ENCODE results near the gene EXOSC5.
"Not testable (repeated sequence)": the region's sequence is repeated elsewhere in the genome, so short reads cannot be mapped to it uniquely, and the experiment has no call there.

EXOSC5 gene

DNA sequence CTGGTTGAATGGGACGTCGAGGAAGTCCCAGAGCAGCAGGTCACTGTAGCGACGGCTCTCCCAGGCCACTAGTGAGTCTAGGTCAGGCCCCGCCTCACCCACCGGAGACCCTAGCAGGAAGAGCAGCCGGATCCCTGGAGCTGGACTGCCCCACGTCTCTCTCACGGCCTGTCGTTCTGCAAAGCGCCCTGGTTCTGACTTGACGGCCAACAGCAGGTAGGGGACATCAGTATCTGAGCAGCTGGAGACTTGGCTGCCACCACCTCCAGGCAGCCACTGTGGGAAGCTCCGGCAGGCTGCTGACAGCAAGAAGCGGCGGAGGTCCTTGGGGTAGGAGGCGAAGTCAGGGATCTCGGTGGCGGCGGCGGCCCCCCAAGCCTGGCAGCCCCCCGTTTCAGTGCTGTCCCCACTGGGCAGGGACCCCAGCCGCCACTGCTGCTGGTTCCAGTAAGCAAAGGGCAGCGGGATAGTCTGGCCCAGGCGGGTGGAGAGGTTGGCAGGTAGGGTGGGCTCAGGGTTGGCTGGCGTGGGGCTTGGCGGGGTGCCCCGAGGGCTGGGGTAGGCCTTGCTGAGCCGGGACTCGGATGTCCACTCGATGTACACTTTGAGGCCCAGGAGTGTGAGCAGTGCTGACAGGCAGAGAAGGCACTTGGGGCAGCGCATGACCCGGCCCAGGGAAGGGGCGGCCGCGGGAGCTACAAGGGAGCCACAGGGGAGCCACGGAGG lies 29.1 kb upstream of the EXOSC5 start:
- no peak for DNase-seq

DNA sequence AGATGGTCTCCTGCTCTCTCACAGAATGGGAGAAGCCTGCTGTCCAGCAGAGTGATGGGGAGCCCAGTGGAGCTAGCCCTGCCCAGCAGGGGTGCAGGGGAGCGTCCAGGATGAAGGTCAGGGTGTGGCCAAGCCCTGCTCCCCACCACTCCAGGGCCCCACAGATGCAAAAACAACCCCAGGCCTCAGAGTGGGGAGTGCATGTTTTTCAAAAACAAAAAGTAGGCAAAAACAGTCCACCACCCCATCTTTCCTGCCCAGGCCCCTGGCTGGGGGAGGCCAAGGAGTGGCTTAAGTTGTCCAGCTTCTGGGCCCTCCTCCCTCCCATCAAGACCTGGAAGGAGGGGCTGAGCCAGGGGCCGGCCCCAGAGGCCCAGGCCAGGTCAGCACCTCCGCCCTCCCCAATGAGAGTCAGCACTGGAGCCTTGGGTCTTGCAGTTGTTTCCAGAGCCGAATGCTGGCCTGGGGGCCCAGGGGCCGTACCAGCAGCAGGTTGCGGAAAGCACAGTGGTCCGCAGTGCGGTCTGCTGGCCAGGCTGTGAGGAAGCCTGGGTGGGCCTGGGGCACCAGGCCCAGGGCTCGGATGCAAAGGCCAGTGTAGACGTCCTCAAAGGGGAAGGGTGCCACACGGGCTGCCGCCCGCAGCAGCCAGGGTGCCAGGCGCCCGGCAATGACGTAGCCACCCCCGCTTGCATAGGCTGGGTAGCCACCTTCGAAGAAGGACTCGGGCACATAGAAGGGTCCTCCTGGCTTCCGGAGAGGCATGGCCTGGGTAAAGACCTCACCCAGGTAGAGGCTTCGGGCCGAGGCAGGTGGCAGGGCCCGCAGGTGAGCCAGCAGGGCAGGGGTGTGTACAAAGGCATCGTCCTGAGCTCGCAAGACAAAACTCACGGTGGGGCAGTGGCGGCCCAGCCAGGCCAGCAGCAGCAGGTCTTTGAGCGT lies 28.3 kb upstream of the EXOSC5 start:
- no peak for DNase-seq

DNA sequence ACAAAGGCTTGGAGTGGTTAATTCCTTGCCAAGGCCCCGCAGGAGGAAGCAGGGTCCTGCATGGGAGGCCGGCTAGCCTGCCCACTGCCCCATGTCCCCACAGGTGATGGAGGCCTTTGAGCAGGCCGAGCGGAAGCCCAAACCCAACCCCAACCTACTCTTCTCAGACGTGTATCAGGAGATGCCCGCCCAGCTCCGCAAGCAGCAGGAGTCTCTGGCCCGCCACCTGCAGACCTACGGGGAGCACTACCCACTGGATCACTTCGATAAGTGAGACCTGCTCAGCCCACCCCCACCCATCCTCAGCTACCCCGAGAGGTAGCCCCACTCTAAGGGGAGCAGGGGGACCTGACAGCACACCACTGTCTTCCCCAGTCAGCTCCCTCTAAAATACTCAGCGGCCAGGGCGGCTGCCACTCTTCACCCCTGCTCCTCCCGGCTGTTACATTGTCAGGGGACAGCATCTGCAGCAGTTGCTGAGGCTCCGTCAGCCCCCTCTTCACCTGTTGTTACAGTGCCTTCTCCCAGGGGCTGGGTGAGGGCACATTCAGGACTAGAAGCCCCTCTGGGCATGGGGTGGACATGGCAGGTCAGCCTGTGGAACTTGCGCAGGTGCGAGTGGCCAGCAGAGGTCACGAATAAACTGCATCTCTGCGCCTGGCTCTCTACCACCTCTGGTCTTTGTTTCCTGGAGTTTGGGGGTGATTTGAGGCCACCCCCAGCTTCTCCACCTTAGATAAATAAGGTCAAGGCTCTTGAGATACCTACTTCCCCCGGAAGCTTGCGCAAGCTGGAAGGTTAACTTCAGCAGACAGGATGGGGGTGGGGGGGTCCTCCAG lies 27.4 kb upstream of the EXOSC5 start:
- peak in 1 of 2 donors; percentile 7 for DNase-seq

DNA sequence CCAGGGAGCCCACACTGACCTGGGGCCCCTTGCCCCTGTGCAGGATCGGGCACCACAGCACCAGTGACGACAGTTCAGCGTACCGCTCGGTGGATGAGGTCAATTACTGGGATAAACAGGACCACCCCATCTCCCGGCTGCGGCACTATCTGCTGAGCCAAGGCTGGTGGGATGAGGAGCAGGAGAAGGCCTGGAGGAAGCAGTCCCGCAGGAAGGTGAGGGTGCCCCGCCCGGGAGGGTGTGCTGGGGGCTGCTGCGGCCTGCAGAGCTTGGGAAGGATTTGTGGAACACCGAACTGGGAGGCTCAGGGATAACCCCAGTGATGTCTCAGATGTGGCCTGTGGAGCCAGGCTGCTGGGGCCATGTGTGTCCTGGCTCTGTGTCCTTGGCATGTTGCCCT lies 25.8 kb upstream of the EXOSC5 start:
- no peak for DNase-seq

DNA sequence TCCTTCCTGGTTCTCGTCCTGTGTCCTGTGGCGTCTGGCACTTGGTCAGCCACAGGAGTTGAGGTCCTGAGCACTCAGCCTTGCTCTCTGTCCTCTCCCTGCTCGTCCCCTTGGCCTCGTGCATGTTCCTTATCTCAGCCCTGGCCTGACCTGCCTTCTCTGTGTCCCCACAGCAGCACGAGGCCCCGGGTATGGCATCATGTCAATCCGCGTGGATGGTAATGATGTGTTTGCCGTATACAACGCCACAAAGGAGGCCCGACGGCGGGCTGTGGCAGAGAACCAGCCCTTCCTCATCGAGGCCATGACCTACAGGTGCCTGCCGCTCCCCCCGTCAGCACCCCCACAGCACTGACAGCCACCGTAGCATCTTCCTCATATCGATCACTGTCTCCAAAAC lies 25.3 kb upstream of the EXOSC5 start:
- no peak for DNase-seq

DNA sequence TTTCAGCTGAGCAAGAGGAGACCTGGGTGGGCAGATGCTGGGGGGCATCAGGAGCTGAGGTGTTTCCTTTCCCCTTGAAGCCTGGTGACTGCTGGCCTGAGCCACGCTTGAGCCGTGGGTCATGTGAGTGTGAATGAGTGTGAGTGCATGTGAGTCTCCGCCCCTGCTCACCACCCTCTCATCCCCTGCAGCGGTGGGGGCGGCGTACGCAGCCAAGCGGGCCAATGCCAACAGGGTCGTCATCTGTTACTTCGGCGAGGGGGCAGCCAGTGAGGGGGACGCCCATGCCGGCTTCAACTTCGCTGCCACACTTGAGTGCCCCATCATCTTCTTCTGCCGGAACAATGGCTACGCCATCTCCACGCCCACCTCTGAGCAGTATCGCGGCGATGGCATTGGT lies 24.8 kb upstream of the EXOSC5 start:
- no peak for DNase-seq

DNA sequence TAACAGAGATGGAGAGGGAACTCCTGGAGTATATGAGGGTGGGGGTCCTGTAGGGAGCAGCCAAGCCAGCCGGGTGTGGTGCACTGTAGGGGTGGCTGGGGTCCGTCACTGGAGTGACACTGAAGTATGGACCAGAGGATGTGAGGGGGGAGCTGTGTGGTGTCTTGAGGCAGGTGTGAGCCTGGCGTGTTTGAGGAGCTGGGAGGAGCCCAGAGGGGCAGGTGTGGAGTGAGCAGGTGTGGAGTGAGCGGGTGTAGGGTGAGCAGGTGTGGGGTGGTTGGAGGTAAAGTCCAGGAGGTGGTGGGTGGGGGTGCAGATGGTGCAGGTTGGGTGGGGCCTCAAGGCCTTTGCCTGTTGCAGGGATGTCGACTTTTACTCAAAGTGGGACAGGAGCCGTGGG lies 24.2 kb upstream of the EXOSC5 start:
- no peak for DNase-seq

DNA sequence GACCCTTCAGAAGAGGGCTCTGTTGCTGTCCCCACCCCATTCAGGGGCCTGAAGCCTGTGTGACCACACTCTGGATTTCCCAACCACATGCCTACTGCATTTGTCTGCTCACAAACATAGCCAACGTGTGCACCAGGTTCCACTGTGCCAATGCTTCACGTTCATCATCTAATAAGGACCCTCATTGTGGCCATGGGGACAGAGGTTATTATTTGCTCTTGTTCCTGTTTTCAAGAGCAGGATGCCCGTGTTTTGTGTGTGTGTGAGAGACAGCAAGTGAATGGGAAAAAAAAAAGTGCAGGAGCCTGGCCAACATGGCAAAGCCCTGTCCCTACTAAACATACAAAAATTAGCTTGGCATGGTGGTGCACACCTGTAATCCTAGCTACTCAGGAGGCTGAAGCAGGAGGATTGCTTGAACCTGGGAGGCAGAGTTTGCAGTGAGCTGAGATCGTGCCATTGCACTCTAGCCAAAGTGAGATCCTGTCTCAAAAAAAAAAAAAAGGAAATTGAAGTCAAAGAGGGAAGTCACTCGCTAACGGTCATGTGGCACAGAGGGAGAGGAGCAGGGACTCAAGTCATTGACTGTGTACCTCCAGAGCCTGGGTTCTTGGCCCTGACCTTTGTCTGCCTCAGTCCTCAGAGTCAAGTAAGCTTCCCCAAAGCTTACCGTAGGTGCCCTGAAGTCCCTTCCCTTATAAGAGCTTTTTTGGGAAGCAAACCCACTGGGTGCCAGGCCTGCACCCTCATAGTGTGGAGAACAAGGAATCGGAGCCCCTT lies 23.1 kb upstream of the EXOSC5 start:
- peak in 1 of 2 donors; percentile 39 for DNase-seq

DNA sequence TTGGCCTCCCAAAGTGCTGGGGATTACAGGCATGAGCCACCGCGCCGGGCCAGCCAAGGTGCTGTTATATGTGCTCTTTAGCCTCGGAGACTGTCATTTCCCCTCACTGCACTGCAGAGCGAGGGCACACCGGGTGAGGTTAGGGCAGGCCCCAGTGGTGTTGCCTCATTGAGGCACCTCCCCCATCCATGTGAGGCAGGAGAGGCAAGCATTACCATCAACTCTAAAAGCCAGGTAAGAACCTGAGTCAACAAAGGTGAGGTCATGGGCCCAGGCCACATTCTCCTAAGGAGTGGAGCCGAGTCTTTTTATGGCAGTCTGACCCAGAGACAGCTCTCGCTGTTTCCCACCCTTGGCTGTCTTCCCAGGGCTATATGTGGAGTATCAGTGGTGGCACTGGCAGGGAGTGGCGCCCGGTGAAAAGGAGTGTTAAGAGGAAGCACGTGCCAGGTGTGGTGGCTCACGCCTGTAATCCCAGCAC lies 19.1 kb upstream of the EXOSC5 start:
- no peak for DNase-seq

DNA sequence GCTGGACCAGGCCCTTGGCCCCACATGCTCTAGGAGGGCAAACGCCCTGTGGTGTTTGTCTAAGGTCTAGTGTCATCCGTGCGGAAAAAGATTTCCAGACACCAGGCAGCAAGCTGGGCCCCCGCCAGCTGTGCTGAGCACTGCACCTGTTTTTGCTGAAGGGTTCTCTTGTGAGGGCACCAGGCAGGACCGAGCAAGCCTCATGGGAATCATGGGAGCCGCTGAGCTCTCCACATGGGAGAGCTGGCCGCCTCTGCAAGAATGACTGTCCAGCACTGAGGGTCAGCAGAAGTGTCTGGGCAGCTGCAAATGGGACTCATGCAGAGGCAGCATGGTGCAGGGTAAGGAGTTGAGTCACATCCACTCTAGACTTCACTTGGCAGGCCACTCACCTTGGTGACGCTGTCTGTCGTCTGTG lies 18.0 kb upstream of the EXOSC5 start:
- no peak for DNase-seq

DNA sequence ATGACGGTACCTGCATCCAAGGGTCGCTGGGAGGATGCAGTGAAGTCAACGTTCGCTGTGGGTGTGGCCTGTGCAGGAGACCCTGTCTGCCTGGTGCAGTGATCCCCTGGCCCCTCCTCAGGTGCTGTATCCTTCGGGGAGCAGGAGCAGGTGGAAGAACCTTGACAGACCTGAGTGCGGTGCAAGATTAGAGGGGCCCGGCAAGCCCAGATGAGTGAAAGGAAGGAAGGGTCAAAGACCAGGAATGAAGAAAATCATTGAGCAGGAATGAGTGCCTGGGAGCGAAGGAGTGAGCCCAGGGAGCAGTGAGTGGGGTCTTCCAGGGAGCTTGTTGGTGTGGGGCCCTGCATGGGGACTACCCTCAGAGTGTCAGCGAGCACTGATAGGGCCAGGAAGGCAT lies 17.3 kb upstream of the EXOSC5 start:
- no peak for DNase-seq

DNA sequence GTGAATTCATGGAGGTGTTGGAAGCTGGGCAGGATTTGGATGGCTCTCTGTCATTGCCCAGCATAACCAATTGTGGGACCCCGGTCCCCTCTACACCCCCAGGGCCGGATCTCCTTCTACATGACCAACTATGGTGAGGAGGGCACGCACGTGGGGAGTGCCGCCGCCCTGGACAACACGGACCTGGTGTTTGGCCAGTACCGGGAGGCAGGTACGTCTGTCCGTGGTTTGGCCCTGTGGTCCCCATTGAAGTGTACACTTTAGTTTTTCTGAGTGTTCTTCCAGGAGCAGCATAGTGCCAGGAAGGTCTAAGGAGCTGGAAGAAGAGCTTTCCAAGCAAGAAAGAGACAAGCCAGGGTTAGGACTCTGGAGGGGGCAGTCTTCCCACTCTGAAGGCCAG lies 16.8 kb upstream of the EXOSC5 start:
- DNase-seq = no peak

DNA sequence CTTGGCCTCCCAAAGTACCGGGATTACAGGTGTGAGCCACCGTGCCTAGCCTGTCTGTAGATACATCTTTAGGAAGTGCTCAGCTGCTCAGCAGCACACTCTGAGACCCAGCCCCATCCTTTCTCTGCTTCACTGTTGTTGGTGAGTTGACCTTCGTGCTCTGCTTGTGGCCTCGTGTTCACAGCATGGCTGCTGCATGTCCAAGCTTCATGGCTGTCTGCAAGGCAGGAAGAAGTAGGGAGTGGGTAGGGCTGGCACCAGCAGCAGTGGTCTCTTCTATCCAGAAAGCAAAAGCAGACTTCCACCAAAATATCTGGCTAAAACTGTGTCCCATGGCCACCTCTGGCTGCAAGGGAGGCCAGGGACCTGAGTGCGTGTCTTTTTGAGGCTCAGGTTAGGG lies 15.8 kb upstream of the EXOSC5 start:
- no peak for DNase-seq

DNA sequence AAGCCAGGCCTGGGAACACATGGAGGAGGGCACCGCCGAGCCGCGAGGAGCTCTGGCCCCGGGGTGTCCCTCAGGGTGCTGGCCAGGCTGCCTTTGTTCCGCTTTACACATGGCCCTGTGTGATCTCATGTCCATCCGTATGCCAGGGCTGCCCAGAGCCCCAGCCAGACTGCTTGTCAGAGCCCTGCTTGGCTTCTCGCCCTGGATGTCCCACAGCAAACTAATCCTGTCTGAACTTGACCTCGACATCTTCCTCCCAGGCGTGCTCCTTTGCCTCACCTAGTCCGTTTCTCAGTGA lies 14.8 kb upstream of the EXOSC5 start:
- no peak for DNase-seq

DNA sequence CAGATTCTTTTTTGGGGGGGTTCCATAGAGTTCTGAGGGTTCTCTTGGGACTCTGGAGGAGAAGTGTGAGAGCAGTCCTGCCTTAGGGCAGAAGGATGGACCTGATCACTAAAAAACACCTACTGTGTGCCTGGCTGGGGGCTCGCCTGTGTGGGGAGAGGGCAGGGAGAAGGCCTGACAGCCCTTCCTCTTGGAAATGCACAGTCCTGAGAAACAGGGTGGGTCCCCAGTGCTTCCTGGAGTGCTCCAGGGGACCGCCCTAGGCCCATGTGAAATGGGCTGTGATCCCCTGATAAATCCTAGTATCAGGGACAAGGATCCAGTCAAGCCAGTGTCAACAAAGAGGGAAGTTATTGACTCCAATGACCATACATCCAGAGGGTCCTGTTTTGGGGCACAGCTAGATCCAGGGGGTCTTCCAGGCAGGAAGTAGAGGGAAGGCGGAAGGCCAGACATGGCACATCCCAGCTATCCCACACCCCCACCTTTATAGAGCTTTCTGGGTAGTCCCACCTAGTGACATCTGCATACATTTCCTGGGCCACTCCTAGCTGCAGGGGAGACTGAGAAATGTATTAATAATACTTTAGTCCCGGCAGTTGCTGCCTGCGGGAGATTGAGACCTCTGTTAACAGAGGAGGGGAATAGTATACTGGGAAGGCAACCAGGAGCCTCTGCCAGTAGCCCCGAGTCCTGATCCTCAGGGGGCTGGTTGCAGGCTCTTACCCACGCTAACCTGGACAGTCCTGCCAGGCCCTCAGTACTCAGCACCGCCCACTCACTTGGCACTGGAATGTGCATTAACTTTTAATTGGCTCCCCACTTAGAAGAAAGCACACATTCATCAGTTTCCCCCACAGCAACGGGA lies 14.2 kb upstream of the EXOSC5 start:
- DNase-seq = no peak

DNA sequence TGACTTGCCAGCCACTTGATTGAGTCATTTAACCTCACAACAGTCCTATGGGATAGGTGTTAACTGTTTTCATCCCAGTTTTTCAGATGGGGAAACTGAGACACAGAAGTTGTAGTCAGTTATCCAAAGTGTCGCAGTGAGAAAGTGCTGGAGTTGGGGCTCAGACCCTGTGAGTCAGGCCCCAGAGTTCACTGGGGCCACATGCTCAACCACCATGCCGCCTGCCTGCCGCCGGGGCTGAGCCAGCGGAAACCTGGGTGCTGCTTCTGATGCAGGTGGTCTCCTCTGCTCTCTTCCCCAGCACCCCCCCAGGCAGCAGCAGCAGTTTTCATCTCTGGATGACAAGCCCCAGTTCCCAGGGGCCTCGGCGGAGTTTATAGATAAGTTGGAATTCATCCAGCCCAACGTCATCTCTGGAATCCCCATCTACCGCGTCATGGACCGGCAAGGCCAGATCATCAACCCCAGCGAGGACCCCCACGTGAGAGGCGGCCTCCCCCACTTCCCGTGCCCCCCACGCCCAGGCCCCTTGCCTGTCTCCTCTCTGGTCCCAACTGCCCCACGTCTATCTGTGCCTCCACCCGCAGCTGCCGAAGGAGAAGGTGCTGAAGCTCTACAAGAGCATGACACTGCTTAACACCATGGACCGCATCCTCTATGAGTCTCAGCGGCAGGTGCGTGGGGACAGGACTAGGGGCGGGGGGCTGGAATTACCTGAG lies 13.3 kb upstream of the EXOSC5 start:
- DNase-seq = no peak

DNA sequence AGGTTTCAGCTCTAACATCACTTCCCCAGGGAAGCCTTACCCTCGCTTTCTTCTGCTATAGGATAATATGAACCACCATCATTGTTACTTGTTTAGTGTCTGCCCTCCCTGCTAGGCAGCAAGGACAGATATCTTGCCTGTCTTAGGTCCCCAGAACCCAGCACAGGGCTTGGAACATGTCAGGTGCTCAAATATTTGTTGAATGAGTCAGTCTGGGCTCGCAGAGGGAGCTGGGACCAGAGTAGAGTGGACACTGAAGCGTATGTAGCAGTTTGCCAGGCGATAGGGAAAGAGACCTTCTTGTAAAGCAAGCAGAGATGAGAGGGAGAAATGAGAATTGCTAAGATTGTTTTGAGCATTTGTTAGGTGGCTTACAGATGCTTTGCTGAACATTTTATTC lies 12.1 kb upstream of the EXOSC5 start:
- peak in 1 of 2 donors; percentile 13 for DNase-seq

DNA sequence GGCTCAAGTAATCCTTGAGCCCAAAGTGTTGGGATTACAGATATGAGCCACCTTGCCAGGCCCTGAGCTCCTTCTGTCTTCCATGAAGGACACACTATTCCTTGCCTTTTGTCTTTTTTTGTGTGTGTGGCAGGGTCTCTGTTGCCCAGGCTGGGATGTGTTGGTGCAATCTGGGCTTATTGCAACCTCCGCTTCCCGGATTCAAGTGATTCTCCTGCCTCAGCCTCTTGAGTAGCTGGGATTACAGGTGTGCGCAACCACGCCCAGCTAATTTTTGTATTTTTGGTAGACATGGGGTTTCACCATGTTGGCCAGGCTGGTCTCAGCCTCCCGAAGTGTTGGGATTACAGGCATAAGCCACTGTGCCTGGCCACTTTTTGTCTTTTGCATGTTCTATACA lies 11.7 kb upstream of the EXOSC5 start:
- not testable (repeated sequence) for DNase-seq

DNA sequence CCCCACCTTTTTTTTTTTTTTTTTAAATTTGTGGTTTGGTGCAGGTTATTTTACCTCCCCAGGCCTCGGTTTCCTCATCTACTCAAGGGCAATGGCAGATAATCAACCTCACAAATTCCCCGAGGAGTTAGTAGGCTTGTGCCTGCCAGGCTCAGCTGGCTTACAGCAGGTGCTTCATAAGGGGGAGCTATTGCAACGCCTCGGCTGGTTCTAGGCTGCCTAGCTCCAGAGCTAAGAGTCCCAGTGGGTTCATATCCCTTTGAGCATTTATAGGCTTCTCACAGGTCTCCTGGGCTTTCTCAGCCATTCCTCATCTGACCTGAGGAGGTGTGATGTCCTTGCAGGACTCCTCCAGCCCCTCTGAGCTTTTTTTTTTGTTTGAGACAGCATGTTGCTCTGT lies 11.1 kb upstream of the EXOSC5 start:
- DNase-seq = no peak

DNA sequence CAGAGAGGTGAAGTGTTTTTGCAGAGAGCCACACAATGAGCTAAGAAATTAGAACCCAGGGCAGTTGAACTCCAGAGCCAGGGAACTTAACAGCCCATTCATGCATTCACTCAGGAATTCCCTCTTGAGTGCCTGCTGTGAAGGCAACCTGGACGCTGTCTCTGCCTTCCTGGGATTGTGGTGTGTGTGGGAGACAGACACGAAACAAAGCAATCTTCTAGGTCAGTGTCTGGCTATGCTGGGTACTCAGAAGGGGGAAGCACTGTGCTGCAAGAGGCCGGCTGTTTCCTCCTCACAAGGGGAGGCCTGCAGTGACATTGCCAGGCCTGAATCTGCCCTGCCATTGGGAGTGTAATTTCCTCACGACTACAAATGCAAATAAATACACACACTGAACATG lies 10.1 kb upstream of the EXOSC5 start:
- DNase-seq = no peak

DNA sequence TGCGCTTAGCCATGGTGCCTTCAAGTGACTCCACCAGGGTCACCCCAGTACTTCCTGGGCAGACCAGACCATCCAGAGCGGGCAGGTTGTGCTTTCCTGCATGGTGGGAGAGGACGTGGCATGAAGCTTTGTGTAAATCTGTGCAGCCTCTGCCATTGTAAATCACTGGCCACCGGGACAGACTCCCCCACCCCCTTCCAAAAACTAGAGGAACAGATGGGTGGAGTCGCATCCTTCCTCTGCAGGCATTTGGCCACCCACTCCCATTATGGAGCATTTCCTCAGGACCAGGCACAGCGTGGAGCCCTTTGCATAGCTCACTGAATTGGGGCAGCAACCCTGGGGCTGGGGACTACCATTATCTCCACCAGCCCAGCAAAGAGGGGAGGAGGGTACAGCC lies 8.6 kb upstream of the EXOSC5 start:
- no peak for DNase-seq
